HCT116 (cell line): ENCODE data around the gene SFXN2. TPM values are rescaled to one million over a fixed set of nuclear protein-coding genes. Genes with fewer than 3 reads are reported as not detected.

Experiments used
- ATAC-seq: fragments of 200-7000 bp; cut with Tn5 transposase; 2 replicates; pipeline ENCODE4 v1.9.1; 2020; ENCODE audit warnings: mild to moderate bottlenecking, moderate library complexity
- BruUV-seq: library from RNA; stranded (reverse); fragments of 400-500 nt; replicated peaks from 2 replicates; lab custom pipeline; 2021; lab: Mats Ljungman, UMichigan
- CTCF ChIA-PET: fragments of 300-600 bp; sonication (Branson Sonifier 250); formaldehyde crosslinking; loops from one replicate; lab custom pipeline; 2021; ENCODE audit warnings: antibody characterized with exemption; lab: Charles Lee
- POLR2A ChIA-PET: fragments of 300-600, 350-600 bp; sonication (Branson Sonifier 250); formaldehyde crosslinking; loops from one replicate; lab custom pipeline; 2021; ENCODE audit warnings: antibody characterized with exemption; lab: Charles Lee
- RAD21 ChIA-PET, 2 experiments: fragments of 300-600 bp; sonication (Branson Sonifier 250); formaldehyde crosslinking; loops; one replicate each; lab custom pipeline; 2023; ENCODE audit warnings: low total read pairs in 2 of 2; ENCODE audit not compliant: uncharacterized antibody in 2 of 2, unreplicated experiment in 2 of 2, low non-redundant PET in 1 of 2; lab: Charles Lee
- DNase-seq: peaks from one replicate; pipeline ENCODE4 v3.0.0-alpha.2; 2010; ENCODE audit warnings: low read depth, low spot score
- H2AFZ ChIP-seq: fragments of 200-600 bp; shearing (Covaris generic), sonication (generic); 2 replicates; pipeline ENCODE4 v1.6.1; 2017; ENCODE audit warnings: low read depth, mixed run types, mixed read lengths, antibody characterized with exemption, low read length; ENCODE audit not compliant: poor library complexity, severe bottlenecking
- H3K27ac ChIP-seq: 2 replicates; pipeline ENCODE4 v1.5.1; 2012; ENCODE audit warnings: low read depth, low read length
- H3K27me3 ChIP-seq: fragments of 200-600 bp; sonication (generic); 2 replicates; pipeline ENCODE4 v1.6.1; 2016; ENCODE audit warnings: mixed run types, low read length, mixed read lengths; ENCODE audit not compliant: insufficient read depth
- H3K36me3 ChIP-seq, 2 experiments: fragments of 200-500 bp in 1 of 2; fragments of 200-600 bp in 1 of 2; sonication (Bioruptor generic) in 1 of 2; sonication (generic) in 1 of 2; 2 replicates each; pipeline versions ENCODE4 v1.5.1 to v1.6.1; 2014 to 2016; ENCODE audit warnings: low read length in 2 of 2, inconsistent platforms in 1 of 2, mixed read lengths in 1 of 2, mixed run types in 1 of 2; ENCODE audit not compliant: insufficient read depth in 2 of 2, control insufficient read depth in 1 of 2
- H3K4me1 ChIP-seq, 2 experiments: fragments of 200-600 bp in 1 of 2; sonication (generic) in 1 of 2; 2 replicates each; pipeline versions ENCODE4 v1.5.1 to v1.6.1; 2012 to 2017; ENCODE audit warnings: low read length in 2 of 2, inconsistent platforms in 1 of 2, mild to moderate bottlenecking in 1 of 2, mixed read lengths in 1 of 2, mixed run types in 1 of 2, moderate library complexity in 1 of 2; ENCODE audit not compliant: insufficient read depth in 2 of 2, control insufficient read depth in 1 of 2
- H3K4me2 ChIP-seq: fragments of 200-600 bp; sonication (generic); 2 replicates; pipeline ENCODE4 v1.6.1; 2017; ENCODE audit warnings: mixed run types, low read length, mixed read lengths
- H3K4me3 ChIP-seq, 2 experiments: fragments of 200-600 bp in 1 of 2; sonication (generic) in 1 of 2; replicated peaks in 1 of 2; 2 replicates each; pipeline ENCODE4 v1.5.1; 2011 to 2016; ENCODE audit warnings: low read length in 2 of 2, control low read depth in 1 of 2, low read depth in 1 of 2, mild to moderate bottlenecking in 1 of 2, mixed read lengths in 1 of 2, mixed run types in 1 of 2
- H3K79me2 ChIP-seq: fragments of 200-600 bp; sonication (generic); 2 replicates; pipeline ENCODE4 v1.6.1; 2017; ENCODE audit warnings: mild to moderate bottlenecking, mixed run types, low read length, moderate library complexity, mixed read lengths; ENCODE audit not compliant: insufficient read depth
- H3K9ac ChIP-seq: fragments of 200-600 bp; sonication (generic); 2 replicates; pipeline ENCODE4 v1.6.1; 2016; ENCODE audit warnings: low read length, mixed read lengths
- H3K9me2 ChIP-seq: fragments of 200-600 bp; sonication (generic), shearing (Covaris generic); 2 replicates; pipeline ENCODE4 v1.6.1; 2017; ENCODE audit warnings: mixed run types, mild to moderate bottlenecking, moderate library complexity; ENCODE audit not compliant: insufficient read depth
- H3K9me3 ChIP-seq, 2 experiments: fragments of 200-500 bp in 1 of 2; fragments of 200-600 bp in 1 of 2; sonication (Bioruptor generic) in 1 of 2; sonication (generic) in 1 of 2; 2 replicates each; pipeline ENCODE4 v1.6.1; 2014 to 2017; ENCODE audit warnings: low read length in 2 of 2, mixed read lengths in 2 of 2, inconsistent platforms in 1 of 2, low read depth in 1 of 2, mild to moderate bottlenecking in 1 of 2, mixed run types in 1 of 2, moderate library complexity in 1 of 2; ENCODE audit not compliant: control insufficient read depth in 1 of 2, insufficient read depth in 1 of 2
- H4K20me1 ChIP-seq: fragments of 200-600 bp; sonication (generic), shearing (Covaris generic); 2 replicates; pipeline ENCODE4 v1.6.1; 2017; ENCODE audit warnings: mixed run types, mild to moderate bottlenecking, moderate library complexity; ENCODE audit not compliant: insufficient read depth
- CEBPB ChIP-seq: IDR thresholded peaks from 2 replicates; pipeline ENCODE4 v1.6.1; 2012; ENCODE audit warnings: low read depth
- ELF1 ChIP-seq: IDR thresholded peaks from 2 replicates; pipeline ENCODE4 v1.6.1; 2012; ENCODE audit warnings: low read depth, borderline replicate concordance
- EZH2phosphoT487 ChIP-seq: fragments of 200-600 bp; IDR thresholded peaks from 2 replicates; pipeline ENCODE4 v1.6.1; 2018; ENCODE audit warnings: antibody characterized with exemption, borderline replicate concordance
- FOSL1 ChIP-seq: IDR thresholded peaks from 2 replicates; pipeline ENCODE4 v1.6.1; 2012; ENCODE audit warnings: low read depth
- JUND ChIP-seq: IDR thresholded peaks from 2 replicates; pipeline ENCODE4 v1.6.1; 2012
- POLR2A ChIP-seq: IDR thresholded peaks from 2 replicates; pipeline ENCODE4 v1.7.0; 2011; ENCODE audit warnings: borderline replicate concordance; ENCODE audit not compliant: insufficient read depth, insufficient read length; ENCODE audit errors: extremely low read depth
- POLR2AphosphoS5 ChIP-seq: IDR thresholded peaks from 2 replicates; pipeline ENCODE4 v1.6.1; 2011; ENCODE audit warnings: mild to moderate bottlenecking, low read depth, low read length, moderate library complexity
- RAD21 ChIP-seq: IDR thresholded peaks from 2 replicates; pipeline ENCODE4 v1.6.1; 2012; ENCODE audit warnings: low read depth, mild to moderate bottlenecking
- SIN3A ChIP-seq: IDR thresholded peaks from 2 replicates; pipeline ENCODE4 v1.6.1; 2012; ENCODE audit warnings: low read depth
- SRF ChIP-seq: IDR thresholded peaks from 2 replicates; pipeline ENCODE4 v1.6.1; 2012; ENCODE audit warnings: low read depth
- TCF7L2 ChIP-seq: IDR thresholded peaks from 2 replicates; pipeline ENCODE4 v1.7.0; 2011; ENCODE audit warnings: borderline replicate concordance, inconsistent platforms; ENCODE audit not compliant: insufficient read depth, insufficient read length; ENCODE audit errors: extremely low read depth
- ZFX ChIP-seq: fragments of 450-650 bp; IDR thresholded peaks from 2 replicates; pipeline ENCODE4 v1.6.1; 2017
- intact Hi-C: fragments of 100-400 bp; cut with micrococcal nuclease; formaldehyde crosslinking; loops from 2 replicates; pipeline ENCODE4 v1.10.0; 2022
- total RNA-seq: library from RNA; stranded (reverse); gene quantifications from one replicate; pipeline ENCODE4 v1.2.1, GENCODE V29; 2021; ENCODE audit not compliant: unreplicated experiment
- TF ChIP-seq, protein P1 (sequence below): IDR thresholded peaks from 2 replicates; pipeline ENCODE4 v1.6.1; 2012
- TF ChIP-seq, protein P2 (sequence below), 3 experiments: fragments of 200-600 bp in 1 of 3; sonication (generic) in 1 of 3; IDR thresholded peaks in 2 of 3; conservative IDR thresholded peaks in 1 of 3; 2 replicates each; pipeline ENCODE4 v1.5.1; 2012 to 2017; ENCODE audit warnings: low read depth in 2 of 3, low read length in 2 of 3, antibody characterized with exemption in 1 of 3, borderline replicate concordance in 1 of 3, control low read depth in 1 of 3, mild to moderate bottlenecking in 1 of 3, mixed read lengths in 1 of 3, mixed run types in 1 of 3, moderate library complexity in 1 of 3; ENCODE audit not compliant: insufficient read depth in 1 of 3
- TF ChIP-seq, protein P3 (sequence below): IDR thresholded peaks from 2 replicates; pipeline ENCODE4 v1.6.1; 2012

The SFXN2 gene
- total RNA-seq, 1 experiment from 2014 or later, result 22.9 TPM

DNA sequence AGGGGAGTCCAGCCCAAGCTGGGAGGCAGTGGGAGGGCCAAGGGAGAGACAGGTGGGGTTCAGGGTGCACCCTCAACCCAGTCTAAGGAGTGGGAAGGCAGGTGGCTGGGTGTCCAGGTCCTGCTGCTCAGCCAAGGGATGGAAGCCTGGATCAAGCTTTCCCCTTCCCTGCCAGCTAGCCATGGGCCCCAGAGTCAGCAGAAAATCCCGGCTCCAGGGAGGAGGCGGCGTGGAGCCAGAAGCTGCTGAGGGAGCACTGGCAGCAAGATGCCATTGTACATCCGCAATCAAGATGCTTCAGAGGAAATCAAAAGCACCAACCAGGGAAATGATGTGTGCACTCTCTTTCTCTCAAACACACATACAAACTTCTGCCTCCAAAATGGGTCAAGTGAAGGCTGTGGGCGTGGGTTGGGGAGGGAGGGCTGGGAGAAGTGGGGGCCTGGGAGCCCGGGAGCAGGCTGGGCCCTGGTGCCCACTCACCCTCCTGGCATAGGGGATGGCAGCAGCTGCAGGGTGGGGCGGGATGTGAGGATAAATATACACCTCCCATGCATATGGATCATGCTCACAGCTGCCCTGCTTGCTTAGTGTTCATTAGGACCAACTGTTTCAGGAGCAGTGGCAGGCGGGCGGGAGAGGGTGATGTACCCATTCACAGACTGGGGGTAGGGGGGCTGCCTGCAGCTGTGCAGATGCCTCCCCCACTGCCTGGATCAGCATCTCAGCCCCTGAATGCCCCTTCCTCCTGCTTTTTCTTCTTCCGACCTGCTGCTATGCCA is 45.9 kb upstream of the SFXN2 start:
- H3K27ac ChIP-seq, result no peak overlapping the region
- H2AFZ ChIP-seq, result no peak overlapping the region
- no peaks in the 10 kb centered on the region for H3K27me3 ChIP-seq
- 0 out of 2 replicates have a peak overlapping the region, but pooled peaks have one; percentile 55 for H3K4me2 ChIP-seq
- BruUV-seq, result no TSS peak
- no peaks in the 10 kb centered on the region for H3K9me3 ChIP-seq
- DNase-seq (no peak), ATAC-seq (no peak)
- ChIA-PET RAD21 (no interaction called here), CTCF (interaction anchor here (2.0 to 3.8 kb wide), 2 partner anchors 8 to 10 kb away, joined by 10 to 40 read pairs; no protein-coding TSS in a partner anchor), POLR2A (interaction anchor here (0.6 to 1.3 kb wide), 2 partner anchors 22 to 48 kb away, joined by 3 read pairs; no protein-coding TSS in a partner anchor)
- peaks cover 9 to 23% of the 10 kb centered on the region in 2 experiments for H3K4me1 ChIP-seq
- H3K9ac ChIP-seq, result peak overlapping the region; percentile 31; the same call in 1 of the 2 replicates
- H3K36me3 ChIP-seq, result no peaks in the 10 kb centered on the region
- TF ChIP-seq, protein P1, sequence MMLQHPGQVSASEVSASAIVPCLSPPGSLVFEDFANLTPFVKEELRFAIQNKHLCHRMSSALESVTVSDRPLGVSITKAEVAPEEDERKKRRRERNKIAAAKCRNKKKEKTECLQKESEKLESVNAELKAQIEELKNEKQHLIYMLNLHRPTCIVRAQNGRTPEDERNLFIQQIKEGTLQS, result no peak
- no peak for TF ChIP-seq JUND
- no peak for TF ChIP-seq TCF7L2
- TF ChIP-seq CEBPB, result no peak
- no peak for TF ChIP-seq FOSL1
- no peak for TF ChIP-seq RAD21
- TF ChIP-seq SRF, result no peak
- TF ChIP-seq ELF1, result no peak
- TF ChIP-seq ZFX, result no peak
- TF ChIP-seq SIN3A, result no peak
- no peak for TF ChIP-seq POLR2AphosphoS5
- TF ChIP-seq POLR2A, result no peak
- TF ChIP-seq, protein P2, sequence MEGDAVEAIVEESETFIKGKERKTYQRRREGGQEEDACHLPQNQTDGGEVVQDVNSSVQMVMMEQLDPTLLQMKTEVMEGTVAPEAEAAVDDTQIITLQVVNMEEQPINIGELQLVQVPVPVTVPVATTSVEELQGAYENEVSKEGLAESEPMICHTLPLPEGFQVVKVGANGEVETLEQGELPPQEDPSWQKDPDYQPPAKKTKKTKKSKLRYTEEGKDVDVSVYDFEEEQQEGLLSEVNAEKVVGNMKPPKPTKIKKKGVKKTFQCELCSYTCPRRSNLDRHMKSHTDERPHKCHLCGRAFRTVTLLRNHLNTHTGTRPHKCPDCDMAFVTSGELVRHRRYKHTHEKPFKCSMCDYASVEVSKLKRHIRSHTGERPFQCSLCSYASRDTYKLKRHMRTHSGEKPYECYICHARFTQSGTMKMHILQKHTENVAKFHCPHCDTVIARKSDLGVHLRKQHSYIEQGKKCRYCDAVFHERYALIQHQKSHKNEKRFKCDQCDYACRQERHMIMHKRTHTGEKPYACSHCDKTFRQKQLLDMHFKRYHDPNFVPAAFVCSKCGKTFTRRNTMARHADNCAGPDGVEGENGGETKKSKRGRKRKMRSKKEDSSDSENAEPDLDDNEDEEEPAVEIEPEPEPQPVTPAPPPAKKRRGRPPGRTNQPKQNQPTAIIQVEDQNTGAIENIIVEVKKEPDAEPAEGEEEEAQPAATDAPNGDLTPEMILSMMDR (IDR thresholded peaks at IDR 0.05 in 2 of 3, conservative IDR thresholded peaks at IDR 0.05 in 1 of 3; ENCODE audit: borderline replicate concordance in 1 of 3, insufficient read depth in 1 of 3, low read depth in 2 of 3, low read length in 2 of 3), result no peak
- no peak for TF ChIP-seq EZH2phosphoT487
- TF ChIP-seq, protein P3, sequence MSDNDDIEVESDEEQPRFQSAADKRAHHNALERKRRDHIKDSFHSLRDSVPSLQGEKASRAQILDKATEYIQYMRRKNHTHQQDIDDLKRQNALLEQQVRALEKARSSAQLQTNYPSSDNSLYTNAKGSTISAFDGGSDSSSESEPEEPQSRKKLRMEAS, result no peak
- intact Hi-C loops, result loop anchor here (1.0 kb wide), 1 partner anchor 22 kb away; no protein-coding TSS in a partner anchor
- H3K4me3 ChIP-seq, result no peak overlapping the region
- no peaks in the 10 kb centered on the region for H3K79me2 ChIP-seq
- H4K20me1 ChIP-seq, result no peaks in the 10 kb centered on the region
- H3K9me2 ChIP-seq, result no peaks in the 10 kb centered on the region
